Measurements from ENCODE around the gene SPTLC3. TPM values are rescaled to one million over a fixed set of nuclear protein-coding genes. Genes with fewer than 3 reads are reported as not detected.

The SPTLC3 gene
- total and polyA plus RNA-seq, 2 of the 13 experiments (the other 11 are each of a cell fraction or from before 2014, with no cell fraction given): 20.5 to 95.6 TPM

- TF ChIP-seq, protein P1, sequence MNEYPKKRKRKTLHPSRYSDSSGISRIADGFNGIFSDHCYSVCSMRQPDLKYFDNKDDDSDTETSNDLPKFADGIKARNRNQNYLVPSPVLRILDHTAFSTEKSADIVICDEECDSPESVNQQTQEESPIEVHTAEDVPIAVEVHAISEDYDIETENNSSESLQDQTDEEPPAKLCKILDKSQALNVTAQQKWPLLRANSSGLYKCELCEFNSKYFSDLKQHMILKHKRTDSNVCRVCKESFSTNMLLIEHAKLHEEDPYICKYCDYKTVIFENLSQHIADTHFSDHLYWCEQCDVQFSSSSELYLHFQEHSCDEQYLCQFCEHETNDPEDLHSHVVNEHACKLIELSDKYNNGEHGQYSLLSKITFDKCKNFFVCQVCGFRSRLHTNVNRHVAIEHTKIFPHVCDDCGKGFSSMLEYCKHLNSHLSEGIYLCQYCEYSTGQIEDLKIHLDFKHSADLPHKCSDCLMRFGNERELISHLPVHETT (CRISPR knock-in tag; conservative IDR thresholded peaks at IDR 0.05): no peak; the same call in 1 of the 2 replicates
- no peak for TF ChIP-seq NFATC3 (CRISPR knock-in tag; IDR thresholded peaks at IDR 0.05)
- no peak for TF ChIP-seq ZNF7 (CRISPR knock-in tag; IDR thresholded peaks at IDR 0.05)
- TF ChIP-seq SP1 (IDR thresholded peaks at IDR 0.05): no peak
- TF ChIP-seq SP1 (CRISPR knock-in tag; IDR thresholded peaks at IDR 0.05): no peak
- TF ChIP-seq ZNF350 (CRISPR knock-in tag; IDR thresholded peaks at IDR 0.05; ENCODE audit: borderline replicate concordance, low read depth): no peak
- no peak; the same call in 1 of the 2 replicates for TF ChIP-seq TOPORS (CRISPR knock-in tag; IDR thresholded peaks at IDR 0.05)
- TF ChIP-seq LBX2 (CRISPR knock-in tag; IDR thresholded peaks at IDR 0.05; ENCODE audit: borderline replicate concordance): no peak
- TF ChIP-seq ZNF746 (CRISPR knock-in tag; IDR thresholded peaks at IDR 0.05): no peak
- no peak for TF ChIP-seq ZNF550 (CRISPR knock-in tag; IDR thresholded peaks at IDR 0.05; ENCODE audit: borderline replicate concordance)
- TF ChIP-seq CCDC6 (CRISPR knock-in tag; IDR thresholded peaks at IDR 0.05): no peak
- TF ChIP-seq ZKSCAN5 (CRISPR knock-in tag; IDR thresholded peaks at IDR 0.05): no peak
- TF ChIP-seq ZNF616 (CRISPR knock-in tag; IDR thresholded peaks at IDR 0.05; ENCODE audit: low read depth): no peak
- no peak for TF ChIP-seq ZNF235 (CRISPR knock-in tag; IDR thresholded peaks at IDR 0.05; ENCODE audit: borderline replicate concordance)
- TF ChIP-seq MIXL1 (CRISPR knock-in tag; IDR thresholded peaks at IDR 0.05): peak; percentile 99
- TF ChIP-seq ZNF563 (CRISPR knock-in tag; IDR thresholded peaks at IDR 0.05): no peak
- no peak for TF ChIP-seq ZNF275 (CRISPR knock-in tag; IDR thresholded peaks at IDR 0.05; ENCODE audit: borderline replicate concordance)
- TF ChIP-seq BRCA1 (CRISPR knock-in tag; IDR thresholded peaks at IDR 0.05): 0 out of 2 replicates have a peak, but pooled peaks have one; percentile 5
- TF ChIP-seq ZSCAN12 (CRISPR knock-in tag; IDR thresholded peaks at IDR 0.05): no peak
- TF ChIP-seq, protein P2, sequence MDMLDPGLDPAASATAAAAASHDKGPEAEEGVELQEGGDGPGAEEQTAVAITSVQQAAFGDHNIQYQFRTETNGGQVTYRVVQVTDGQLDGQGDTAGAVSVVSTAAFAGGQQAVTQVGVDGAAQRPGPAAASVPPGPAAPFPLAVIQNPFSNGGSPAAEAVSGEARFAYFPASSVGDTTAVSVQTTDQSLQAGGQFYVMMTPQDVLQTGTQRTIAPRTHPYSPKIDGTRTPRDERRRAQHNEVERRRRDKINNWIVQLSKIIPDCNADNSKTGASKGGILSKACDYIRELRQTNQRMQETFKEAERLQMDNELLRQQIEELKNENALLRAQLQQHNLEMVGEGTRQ (IDR thresholded peaks at IDR 0.05; ENCODE audit: low read depth, low read length): no peak
- TF ChIP-seq, protein P2 (CRISPR knock-in tag; IDR thresholded peaks at IDR 0.05; ENCODE audit: borderline replicate concordance): no peak
- TF ChIP-seq GABPA (IDR thresholded peaks at IDR 0.05; ENCODE audit: low read depth, low read length): no peak
- TF ChIP-seq GABPA (CRISPR knock-in tag; IDR thresholded peaks at IDR 0.05; ENCODE audit: low read depth): no peak
- TF ChIP-seq TAF1 (CRISPR knock-in tag; IDR thresholded peaks at IDR 0.05): no peak
- peak; percentile 73; the same call in 1 of the 2 replicates for TF ChIP-seq ELF4 (CRISPR knock-in tag; IDR thresholded peaks at IDR 0.05; ENCODE audit: borderline replicate concordance)
- no peak for TF ChIP-seq CSRNP1 (CRISPR knock-in tag; IDR thresholded peaks at IDR 0.05)
Measured at GRCh38 chr20:13089950-13090469, 81.2 kb downstream of the SPTLC3 start (continued).
